IPS DF 4.7 (cell line): ENCODE data around the gene C16orf78.

Source experiments
- DNase-seq: peaks from one replicate; pipeline ENCODE4 v3.0.0-alpha.2; 2013; ENCODE audit warnings: low spot score; ENCODE audit errors: extremely low read depth

Gene C16orf78, protein sequence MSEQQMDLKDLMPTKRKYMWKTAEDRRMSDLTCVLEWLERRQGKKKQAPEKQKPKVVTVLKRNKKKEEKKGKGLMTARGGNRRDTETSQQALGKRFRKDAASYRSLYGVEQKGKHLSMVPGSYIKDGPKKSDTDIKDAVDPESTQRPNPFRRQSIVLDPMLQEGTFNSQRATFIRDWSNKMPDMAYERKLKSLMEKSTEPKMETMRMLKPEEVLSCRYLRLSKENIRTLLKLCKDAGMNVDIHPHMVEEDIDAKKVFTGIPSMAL

DNA sequence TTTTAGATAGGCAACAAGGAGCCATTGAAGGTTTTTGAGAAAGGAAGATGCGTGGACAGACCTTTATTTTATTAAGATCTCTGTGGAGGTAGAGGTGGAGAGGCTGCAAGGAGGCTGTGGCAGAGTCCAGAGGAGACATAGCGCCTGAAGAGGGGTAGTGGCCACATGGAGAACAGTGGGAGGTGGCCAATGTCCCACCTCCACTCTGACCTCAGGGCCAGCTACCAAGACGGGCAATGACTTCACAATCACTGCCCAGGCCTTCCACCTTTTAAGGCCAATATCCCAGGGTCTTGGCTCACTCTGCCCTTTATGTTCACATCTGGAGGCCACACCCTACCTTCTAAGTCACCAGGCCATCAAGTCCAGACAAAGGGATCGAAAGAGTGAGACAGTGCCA, at the start of gene C16orf78:
Gene C16orf78, plus strand, starts transcription at position 301 of the 400 bp plus-strand sequence. CDS start 136 bp downstream, outside the sequence.
- DNase-seq: no peak

DNA sequence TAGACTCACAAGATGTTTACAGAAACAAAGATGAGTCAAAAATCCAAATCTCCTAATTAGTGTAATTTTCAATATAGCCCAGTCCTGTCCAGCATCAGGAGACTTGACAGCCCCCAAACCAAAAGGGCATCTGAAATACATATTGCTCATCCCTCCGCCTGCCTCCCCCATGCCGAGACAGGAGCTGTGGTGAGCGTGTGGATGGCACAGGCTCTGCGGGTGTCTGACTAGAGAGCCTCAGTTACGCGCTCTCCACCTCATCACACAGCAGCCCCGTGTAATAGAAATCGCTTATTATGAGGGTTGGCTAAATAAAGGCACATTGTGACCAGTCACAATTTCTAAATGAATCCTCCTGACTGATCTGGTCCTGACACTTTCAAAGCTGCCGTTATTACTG, 48.9 kb upstream of the C16orf78 start:
- no peak for DNase-seq

DNA sequence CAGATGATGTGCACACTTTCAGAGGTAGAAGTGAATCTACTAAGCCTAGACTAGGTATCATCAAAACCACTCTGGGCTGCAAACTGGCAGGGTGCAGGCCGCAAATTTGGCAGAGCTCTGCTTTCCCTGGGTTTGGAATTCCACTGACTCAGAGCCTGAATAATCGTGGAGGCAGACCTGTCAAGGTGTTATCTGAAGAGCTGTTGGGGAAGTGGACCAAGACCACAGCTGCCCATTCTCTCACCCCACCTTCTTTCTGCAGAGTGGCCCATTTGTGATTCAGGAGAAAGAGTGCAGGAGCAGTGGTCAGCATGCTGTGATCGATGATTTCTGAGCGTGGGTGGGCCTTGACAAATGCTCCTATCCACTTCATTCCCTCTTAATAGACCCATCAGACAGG, 46.1 kb upstream of the C16orf78 start:
- DNase-seq: no peak

DNA sequence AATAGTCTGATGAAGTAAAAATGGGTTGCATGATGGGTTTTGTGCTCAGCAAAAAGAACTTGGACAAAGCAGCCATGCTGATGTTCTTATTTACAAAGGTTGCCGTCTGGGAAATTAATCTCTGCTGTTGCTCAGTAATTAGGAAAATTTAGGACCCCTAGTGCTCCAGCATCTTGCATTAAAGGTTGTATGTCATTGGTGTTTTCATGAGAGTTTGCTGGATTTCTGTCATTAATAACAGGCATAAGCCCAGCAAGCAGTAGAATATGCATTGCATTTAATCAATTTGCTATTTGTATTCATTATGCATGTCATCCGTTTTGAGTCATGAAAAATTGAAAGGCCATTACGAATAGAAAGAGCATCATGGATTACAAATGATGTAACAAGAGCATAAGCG, 45.3 kb upstream of the C16orf78 start:
- DNase-seq: no peak

DNA sequence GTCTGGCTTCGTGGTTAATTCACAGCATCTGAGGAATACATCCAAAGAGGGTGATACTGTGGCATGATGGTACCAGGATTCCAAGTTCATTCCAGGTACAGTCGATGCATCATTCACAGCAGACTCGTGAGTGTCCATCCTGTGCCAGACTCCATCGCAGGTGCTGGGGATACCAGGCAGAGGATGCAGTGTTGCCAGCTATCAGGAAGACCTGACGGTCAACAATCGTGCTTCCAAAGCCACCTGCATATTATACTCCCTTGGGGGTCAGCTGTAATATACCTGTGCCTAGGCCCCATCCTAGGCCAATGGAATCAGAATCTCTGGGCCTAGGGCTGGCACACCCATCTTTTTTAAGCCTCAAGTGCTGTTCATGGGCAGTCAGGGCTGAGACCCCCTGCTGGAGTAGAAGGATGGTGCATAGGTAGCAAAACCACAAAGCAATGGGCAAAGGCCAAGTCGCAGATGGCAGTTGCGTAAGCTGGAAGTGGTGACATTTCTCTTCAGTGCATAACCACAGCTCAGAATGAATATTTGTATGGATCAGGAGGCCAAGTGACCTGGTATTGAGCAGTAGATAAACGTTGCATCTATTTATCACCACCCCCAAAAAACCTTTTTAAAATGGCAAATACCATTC, 42.9 kb upstream of the C16orf78 start:
- no peak for DNase-seq

DNA sequence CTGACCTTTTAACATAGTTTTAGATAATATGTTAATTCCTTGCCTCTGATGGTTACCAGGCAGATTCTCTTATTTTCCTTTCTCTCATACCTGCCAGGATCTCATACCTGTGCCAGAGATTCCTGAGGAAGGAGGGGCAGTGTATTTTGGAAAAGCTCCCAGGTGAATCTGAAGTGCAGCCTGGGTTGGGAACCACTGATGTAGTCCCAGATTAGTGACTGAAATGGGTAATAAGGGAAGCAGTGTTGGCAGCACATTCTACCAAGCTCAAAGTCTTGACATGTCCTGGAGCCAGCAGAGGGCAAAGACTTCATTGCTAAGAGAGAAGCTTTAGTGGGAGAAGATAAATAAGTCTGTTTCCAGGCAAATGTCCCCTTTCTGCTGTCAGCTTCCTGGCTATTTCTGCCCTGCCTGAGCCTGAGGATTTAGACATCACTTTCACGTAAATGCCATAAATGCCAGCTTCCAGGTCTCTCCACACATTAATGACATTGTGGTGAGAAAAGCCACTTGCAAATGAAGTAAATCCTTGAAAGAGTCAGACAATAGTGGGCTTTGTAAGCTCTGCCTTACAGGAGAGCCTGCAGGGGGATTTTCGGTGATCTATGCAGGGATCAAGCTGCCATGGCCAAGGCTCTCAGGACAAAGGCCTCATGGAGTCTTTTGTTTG, 40.9 kb upstream of the C16orf78 start:
- DNase-seq: no peak

DNA sequence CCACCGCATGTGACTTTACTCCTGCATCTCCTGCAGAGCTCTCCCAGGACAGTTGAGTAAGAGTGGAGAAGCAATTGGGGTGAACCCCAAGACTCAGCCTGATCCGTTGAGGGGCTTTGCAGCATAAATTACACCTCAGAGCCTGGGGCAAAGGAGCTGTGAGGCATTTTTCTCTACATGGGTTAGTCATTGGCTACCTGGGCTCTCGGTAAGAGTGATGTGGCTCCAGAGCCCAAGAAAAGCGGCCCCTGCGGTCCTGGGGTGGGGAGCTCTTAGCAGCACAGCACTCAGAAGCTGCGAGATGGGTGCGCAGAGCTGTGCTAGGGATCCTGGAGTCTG, 40.4 kb upstream of the C16orf78 start:
- DNase-seq: no peak

DNA sequence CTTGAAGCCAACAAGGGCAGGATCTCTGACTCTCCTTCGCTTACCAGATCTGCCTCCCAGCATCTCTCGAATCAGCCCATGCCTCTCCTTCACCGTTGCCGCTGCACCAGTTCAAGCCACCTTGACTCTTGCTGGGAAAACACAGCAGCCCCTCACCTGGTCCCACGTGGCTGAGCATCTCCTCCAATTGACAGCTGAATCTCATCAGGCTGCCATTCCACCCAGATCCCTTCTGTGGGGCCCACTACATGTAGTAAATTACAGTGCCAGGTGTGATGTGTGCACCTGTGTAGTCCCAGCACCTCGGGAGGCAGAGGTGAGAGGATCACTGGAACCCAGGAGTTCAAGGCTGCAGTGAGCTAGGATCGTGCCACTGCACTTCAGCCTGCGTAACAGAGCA, 37.8 kb upstream of the C16orf78 start:
- no peak for DNase-seq

DNA sequence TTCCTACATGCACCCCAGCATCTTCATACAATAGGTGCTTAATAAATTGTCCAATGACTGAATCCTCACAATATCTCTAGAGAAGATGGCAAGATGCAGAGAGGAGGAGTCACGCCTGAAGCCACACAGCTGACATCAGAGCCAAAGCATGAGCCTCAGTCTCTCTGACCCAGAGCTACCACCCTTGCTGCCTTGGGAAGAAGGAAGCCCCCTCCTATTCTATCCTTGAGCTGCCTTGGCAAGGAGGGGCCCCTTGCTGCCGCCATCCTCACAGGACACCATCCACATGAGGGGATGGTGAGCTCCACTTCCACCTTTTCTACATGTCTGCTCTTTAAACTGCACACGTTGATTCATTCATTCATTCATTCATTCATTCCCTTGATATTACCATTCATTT, 37.0 kb upstream of the C16orf78 start:
- DNase-seq: no peak

DNA sequence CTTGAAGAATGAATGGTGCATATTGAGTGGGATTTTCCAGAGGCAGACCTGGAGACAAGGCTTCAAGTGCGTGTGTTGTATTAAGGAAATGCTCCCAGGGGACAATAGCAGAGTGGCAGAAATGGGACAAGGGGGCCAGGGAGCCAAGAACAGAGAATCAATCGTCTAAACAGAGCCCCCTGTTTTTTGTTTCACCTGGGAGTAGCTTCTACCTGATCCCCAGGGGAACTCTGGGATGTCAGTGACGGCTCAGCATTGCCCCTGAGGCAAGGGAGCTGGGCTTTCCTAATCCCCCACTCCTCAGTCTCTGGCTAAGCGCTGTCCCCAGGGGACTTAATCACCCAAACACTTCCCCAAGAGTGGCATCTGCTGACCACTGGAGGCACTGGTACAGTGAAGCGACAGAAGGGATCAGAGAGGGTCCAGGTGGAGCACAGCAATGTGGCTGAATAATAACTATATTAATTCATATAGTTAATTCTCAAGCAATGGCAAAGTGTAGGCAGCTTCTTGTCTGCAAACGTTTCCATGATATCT, 35.7 kb upstream of the C16orf78 start:
- DNase-seq: no peak

DNA sequence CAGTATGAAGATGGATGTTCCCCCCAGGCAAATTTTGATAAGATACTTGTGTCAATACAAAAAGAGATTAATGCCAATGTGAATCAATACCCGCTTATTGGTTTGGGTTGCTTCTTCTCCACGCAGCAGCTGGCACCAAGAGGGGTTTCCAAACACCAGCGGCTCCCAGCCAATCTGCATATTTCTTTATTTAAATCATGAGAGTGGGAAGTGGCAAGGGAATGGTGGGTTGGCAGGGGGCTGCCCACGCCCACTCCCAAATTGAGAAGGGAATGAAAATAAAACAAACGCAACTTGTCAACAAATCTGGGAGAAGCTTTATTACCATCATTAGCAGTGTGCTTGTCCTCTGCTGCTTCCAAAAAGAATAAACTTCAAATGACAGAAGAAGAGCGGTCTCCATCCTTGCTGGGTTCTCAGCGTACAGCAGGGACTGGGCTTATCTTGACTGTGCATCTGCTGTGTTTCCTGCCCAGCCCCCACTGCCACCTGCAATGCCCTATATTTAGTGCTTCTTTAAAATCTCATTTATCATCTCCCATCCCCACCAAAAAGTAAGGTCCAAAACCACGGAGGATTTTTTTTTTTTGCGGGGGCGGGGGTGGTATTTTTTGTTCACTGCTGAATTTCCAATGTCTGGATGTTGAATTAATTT, 34.9 kb upstream of the C16orf78 start:
- no peak for DNase-seq

DNA sequence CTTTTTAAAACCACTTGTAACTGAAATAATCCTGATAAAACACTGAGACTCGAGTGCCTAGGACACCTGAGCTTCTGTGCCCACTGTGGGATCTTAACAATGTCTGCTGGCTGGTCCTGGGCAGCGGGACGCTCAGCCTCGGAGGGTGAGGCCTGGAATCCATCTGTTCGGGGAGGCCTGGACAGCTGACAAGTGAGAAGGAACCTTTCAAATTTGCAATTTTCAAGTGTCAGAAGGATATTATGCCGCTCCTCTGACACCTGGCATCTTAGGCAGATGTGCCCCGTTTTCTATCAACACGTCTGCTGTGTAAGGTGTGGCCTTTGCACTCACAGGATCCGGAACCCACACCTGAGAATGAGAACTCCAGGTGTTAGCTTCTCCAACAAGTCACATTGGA, 33.1 kb upstream of the C16orf78 start:
- DNase-seq: no peak

DNA sequence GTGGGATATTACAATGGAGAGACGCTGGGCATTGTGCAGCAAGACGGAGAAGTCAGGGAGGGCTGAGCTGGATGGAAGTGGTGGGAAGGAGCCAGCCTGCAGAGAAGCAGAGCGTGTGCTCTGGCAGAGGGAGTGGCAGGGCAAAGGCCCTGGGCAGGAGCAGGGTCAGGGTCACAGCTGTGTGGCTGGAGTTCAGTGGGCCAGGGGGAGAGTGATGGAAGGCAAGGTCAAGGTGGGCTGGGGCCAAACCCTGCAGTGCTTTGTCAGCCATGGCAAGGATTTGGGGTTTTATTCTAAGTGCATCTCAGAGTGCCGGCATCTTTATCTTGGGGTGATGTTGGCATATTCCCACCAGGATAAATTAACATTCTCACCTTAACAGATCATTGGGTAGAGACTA, 31.9 kb upstream of the C16orf78 start:
- DNase-seq: no peak

DNA sequence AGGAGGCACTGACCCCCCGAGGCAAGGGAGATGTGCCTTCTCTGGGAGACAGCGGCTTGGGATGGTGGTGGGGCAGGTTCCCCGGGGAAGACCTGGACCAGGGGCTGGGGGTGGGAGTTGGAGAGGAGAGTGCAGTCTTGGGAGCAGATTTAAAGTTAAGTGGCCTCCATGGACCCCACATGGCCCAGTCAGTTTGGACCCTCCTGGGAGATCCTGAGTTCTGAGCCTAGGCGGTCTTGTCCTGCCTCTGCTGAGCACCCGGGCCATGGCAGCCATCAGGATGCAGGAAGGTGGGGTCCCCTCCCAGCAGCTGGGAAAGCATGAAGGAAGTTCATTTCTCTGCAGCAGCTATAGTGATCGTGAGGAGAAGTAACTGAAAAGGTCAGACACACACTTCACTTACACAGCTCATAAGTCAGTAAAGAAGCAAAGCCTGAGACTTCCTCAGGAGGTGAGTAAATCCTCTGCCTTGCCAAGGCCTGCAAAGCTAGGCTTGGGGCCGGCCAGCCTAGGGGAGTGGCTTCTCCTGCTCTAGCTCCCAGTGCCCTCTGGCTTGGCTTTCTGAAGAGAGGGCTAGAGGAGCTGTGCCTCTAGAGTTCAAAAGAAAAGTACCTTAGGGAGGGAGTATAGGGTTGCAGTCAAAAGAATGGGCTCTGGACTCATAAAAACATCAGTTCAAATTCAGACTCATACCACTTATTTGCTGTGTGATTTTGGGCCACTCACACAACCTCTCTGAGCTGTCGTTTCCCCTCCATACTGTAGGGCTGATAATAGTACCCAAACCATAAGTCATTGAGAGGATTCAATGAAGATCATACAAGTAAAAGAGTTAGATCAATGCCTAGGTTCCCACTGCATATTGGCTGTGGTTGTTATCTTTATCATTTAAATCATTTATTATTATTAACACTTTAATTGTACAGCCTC, 31.0 kb upstream of the C16orf78 start:
- DNase-seq: no peak

DNA sequence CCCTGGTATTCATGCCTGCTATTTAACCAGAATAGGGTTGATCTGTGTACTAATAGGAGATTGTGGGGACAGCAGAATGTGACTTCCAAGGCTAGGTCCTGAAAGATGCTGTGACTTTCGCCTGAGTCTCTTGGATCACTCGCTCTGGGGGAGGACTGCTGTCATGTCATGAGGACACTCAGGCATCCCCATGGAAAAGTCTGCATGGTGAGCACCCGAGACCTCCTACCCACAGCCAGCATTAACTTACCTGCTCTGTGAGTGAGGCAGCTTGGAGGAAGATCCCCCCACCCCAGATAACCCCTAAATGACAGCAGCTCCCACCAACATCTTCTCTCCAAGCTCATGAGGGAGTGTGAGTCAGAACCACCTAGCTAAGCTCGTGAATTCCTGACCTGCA, 30.3 kb upstream of the C16orf78 start:
- no peak for DNase-seq

DNA sequence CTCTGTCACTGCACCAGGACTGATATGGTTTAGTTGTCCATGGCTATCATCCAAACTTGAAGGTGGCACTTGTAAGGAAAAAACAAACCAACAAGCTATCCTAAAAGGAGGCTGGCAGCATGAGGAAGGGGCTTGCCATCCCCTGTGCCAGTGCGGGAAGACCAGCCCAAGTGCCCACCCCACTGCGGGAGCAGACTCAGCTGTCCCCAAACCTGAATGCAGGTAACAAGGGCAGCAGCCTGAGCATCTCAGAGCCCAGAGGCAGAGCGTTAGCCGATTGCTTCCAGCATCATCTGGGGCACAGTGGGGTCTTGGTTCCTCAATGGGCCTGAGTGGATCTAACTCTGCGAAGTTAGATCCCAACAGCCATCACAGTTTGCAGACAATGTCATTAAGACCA, 29.2 kb upstream of the C16orf78 start:
- DNase-seq: no peak

DNA sequence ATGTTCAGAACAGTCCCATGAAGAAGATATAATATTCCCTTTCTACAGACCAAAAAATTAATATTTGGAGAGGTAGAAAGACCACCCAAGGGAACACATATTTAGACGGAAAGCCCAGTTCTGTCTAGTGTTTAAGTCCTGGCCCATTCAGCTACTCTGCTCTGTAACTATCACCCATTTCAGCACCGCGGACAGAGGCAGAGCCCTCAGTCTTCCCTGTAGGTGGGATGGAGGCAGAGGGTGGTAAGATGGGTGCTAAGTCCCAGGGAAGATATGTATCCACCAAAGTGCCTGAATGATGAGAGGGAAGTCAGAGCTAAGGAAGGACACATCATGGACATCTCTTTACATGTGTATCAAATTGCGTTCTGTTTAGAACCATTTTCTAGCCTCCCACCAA, 27.8 kb upstream of the C16orf78 start:
- no peak for DNase-seq

DNA sequence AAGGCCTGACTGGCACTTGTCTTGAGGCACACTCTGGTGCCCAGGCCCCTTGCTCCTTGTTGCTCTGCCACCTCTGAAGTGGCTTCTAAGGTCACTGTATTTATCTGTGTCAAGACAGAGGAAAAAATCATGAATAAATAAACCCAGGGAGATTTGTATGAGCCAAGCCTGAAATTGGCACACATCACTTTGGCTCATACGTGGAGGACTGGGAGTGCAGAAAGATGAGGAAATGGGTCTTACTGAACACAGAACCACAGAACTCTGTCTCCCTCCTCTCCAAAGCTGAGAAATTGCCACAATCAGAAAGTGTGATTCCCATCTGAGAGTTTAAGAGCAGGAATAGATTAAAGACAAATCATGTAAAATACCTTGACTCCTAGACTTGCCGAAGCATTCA, 27.1 kb upstream of the C16orf78 start:
- DNase-seq: no peak

DNA sequence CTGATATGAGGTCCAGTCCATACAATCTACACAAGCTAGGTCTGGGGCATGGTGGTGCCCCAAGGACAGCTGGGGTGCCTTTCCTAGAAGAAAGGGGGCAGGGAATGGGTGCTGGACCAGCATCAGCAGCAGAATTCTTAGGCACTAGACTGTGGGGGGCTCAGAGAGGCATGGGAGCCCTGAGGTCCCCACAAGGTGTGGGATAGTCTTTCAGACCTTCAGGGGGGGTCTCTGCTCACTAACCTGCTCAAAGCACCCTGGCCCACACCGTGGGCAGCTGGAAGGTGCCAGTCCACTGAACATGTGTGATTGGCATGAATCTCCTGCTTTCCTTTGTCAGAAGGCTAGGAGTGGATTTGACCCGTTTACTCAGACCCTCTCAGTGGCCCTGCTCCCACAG, 26.1 kb upstream of the C16orf78 start:
- DNase-seq: no peak

DNA sequence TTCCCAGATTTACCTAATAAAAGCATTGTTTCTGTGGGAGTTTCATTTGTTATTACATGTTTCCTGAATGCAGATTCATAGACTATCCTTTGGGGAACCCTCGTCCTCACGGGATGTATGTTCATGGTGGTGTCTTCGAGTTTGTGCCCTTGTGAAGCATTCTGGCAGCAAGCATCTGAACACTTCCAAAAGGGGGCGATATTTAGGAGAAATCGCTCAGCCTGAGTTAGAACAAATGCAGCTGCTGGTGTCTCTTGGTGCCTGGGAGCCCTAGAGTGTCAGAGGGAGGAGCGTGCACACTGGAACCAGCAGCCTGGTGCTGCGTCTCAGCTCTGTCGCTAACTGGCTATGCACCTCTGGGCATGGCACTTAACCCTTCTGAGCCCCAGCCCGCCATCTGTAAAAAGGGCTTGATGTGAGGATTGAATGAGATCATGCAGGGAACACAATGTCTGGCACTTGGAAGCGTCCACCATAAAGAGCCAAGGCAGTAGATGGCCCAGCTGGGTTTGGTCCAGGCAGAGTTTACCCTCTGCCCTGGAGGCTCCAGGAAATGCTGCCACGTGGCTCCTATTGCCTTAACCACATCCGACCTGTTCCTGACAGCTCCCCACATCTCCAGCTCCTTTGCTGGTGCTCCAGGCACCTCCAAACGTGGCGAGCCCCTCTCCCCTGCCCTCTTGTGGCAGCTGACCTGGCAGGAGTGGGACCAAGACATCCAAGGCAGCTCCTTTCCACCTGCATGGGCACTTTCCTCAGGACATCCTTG, 25.0 kb upstream of the C16orf78 start:
- no peak for DNase-seq
